HEK293 (cell line): ENCODE results near the gene FCHO2.
A peak's percentile ranks its signal among the peaks of the same experiment; 100 is the strongest.
"Not testable (repeated sequence)": the region's sequence is repeated elsewhere in the genome, so short reads cannot be mapped to it uniquely, and the experiment has no call there.

ENCODE experiments used
- CTCF ChIA-PET: fragments of 350-600 bp; formaldehyde crosslinking; extraction: SDS; loops from one replicate; lab custom pipeline; 2021; ENCODE audit warnings: antibody characterized with exemption; lab: Yijun Ruan, JAX
- POLR2A ChIA-PET: fragments of 300-600 bp; formaldehyde crosslinking; extraction: SDS; loops from one replicate; lab custom pipeline; 2020; ENCODE audit warnings: antibody characterized with exemption, inconsistent platforms; lab: Yijun Ruan, JAX
- H3K27ac ChIP-seq: fragments of 200-500 bp; sonication (Bioruptor generic); 2 replicates; pipeline ENCODE4 v1.5.1; 2014; ENCODE audit warnings: low read depth, low read length, control low read depth, inconsistent platforms; ENCODE audit errors: extremely low read depth
- H3K36me3 ChIP-seq, 2 experiments: fragments of 200-500 bp in 1 of 2; sonication (Bioruptor generic) in 1 of 2; 1 replicate in 1 of 2; 2 replicates in 1 of 2; pipeline ENCODE4 v1.5.1; 2014 to 2017; ENCODE audit warnings: inconsistent platforms in 2 of 2, low read length in 2 of 2; ENCODE audit not compliant: control insufficient read depth in 2 of 2, insufficient read depth in 1 of 2
- H3K4me1 ChIP-seq: fragments of 200-500 bp; sonication (Bioruptor generic); 2 replicates; pipeline ENCODE4 v1.5.1; 2014; ENCODE audit warnings: mild to moderate bottlenecking, low read length, inconsistent platforms; ENCODE audit not compliant: control insufficient read depth, insufficient read depth
- H3K4me3 ChIP-seq: 2 replicates; pipeline ENCODE4 v1.5.1; 2011; ENCODE audit warnings: low read depth, mild to moderate bottlenecking, control low read depth, low read length, moderate library complexity
- H3K9me3 ChIP-seq: fragments of 200-500 bp; sonication (Bioruptor generic); 2 replicates; pipeline ENCODE4 v1.5.1; 2014; ENCODE audit warnings: low read depth, low read length, inconsistent platforms; ENCODE audit not compliant: control insufficient read depth, insufficient read depth
- MZF1 ChIP-seq: fragments of 450-650 bp; formaldehyde crosslinking; IDR thresholded peaks from 2 replicates; pipeline ENCODE4 v1.5.1; 2017; ENCODE audit warnings: missing biosample characterization, missing genetic modification characterization, borderline replicate concordance
- SCRT2 ChIP-seq: fragments of 450-650 bp; formaldehyde crosslinking; IDR thresholded peaks from 2 replicates; pipeline ENCODE4 v1.5.1; 2016; ENCODE audit warnings: missing biosample characterization, missing genetic modification characterization
- ZFP69B ChIP-seq: fragments of 450-650 bp; formaldehyde crosslinking; IDR thresholded peaks from 2 replicates; pipeline ENCODE4 v1.5.1; 2016; ENCODE audit warnings: missing biosample characterization, missing genetic modification characterization
- ZNF121 ChIP-seq: fragments of 450-650 bp; formaldehyde crosslinking; IDR thresholded peaks from 2 replicates; pipeline ENCODE4 v1.5.1; 2016; ENCODE audit warnings: missing biosample characterization, missing genetic modification characterization
- ZNF146 ChIP-seq: fragments of 450-650 bp; formaldehyde crosslinking; IDR thresholded peaks from 2 replicates; pipeline ENCODE4 v1.5.1; 2016; ENCODE audit warnings: missing biosample characterization, missing genetic modification characterization
- ZNF23 ChIP-seq: fragments of 450-650 bp; formaldehyde crosslinking; IDR thresholded peaks from 2 replicates; pipeline ENCODE4 v1.5.1; 2016; ENCODE audit warnings: missing biosample characterization, missing genetic modification characterization, borderline replicate concordance
- ZNF416 ChIP-seq: fragments of 450-650 bp; formaldehyde crosslinking; IDR thresholded peaks from 2 replicates; pipeline ENCODE4 v1.5.1; 2016; ENCODE audit warnings: missing biosample characterization, missing genetic modification characterization
- ZNF501 ChIP-seq: fragments of 450-650 bp; formaldehyde crosslinking; IDR thresholded peaks from 2 replicates; pipeline ENCODE4 v1.5.1; 2016; ENCODE audit warnings: missing biosample characterization, missing genetic modification characterization
- ZNF521 ChIP-seq: fragments of 450-650 bp; formaldehyde crosslinking; IDR thresholded peaks from 2 replicates; pipeline ENCODE4 v1.5.1; 2017; ENCODE audit warnings: missing biosample characterization, mild to moderate bottlenecking, missing genetic modification characterization
- ZNF549 ChIP-seq: fragments of 450-650 bp; IDR thresholded peaks from 2 replicates; pipeline ENCODE4 v1.5.1; 2018; ENCODE audit warnings: missing biosample characterization, missing genetic modification characterization, mild to moderate bottlenecking, inconsistent platforms, moderate library complexity
- ZNF623 ChIP-seq: fragments of 450-650 bp; formaldehyde crosslinking; IDR thresholded peaks from 2 replicates; pipeline ENCODE4 v1.5.1; 2016; ENCODE audit warnings: missing biosample characterization, missing genetic modification characterization
- ZNF707 ChIP-seq: fragments of 450-650 bp; formaldehyde crosslinking; IDR thresholded peaks from 2 replicates; pipeline ENCODE4 v1.5.1; 2016; ENCODE audit warnings: missing biosample characterization, missing genetic modification characterization
- ZSCAN23 ChIP-seq: fragments of 450-650 bp; formaldehyde crosslinking; IDR thresholded peaks from 2 replicates; pipeline ENCODE4 v1.5.1; 2016; ENCODE audit warnings: missing biosample characterization, missing genetic modification characterization
- TF ChIP-seq, protein P1 (sequence below): fragments of 450-650 bp; formaldehyde crosslinking; IDR thresholded peaks from 2 replicates; pipeline ENCODE4 v1.5.1; 2016; ENCODE audit warnings: missing biosample characterization, missing genetic modification characterization
- TF ChIP-seq, protein P2 (sequence below): IDR thresholded peaks from 2 replicates; pipeline ENCODE4 v1.6.1; 2011; ENCODE audit warnings: mild to moderate bottlenecking, low read depth, low read length, borderline replicate concordance
- TF ChIP-seq, protein P3 (sequence below): fragments of 450-650 bp; formaldehyde crosslinking; IDR thresholded peaks from 2 replicates; pipeline ENCODE4 v1.5.1; 2016; ENCODE audit warnings: missing biosample characterization, missing genetic modification characterization, low read depth
- TF ChIP-seq, protein P4 (sequence below): fragments of 450-650 bp; formaldehyde crosslinking; IDR thresholded peaks from 2 replicates; pipeline ENCODE4 v1.5.1; 2016; ENCODE audit warnings: missing biosample characterization, missing genetic modification characterization

The FCHO2 gene

DNA sequence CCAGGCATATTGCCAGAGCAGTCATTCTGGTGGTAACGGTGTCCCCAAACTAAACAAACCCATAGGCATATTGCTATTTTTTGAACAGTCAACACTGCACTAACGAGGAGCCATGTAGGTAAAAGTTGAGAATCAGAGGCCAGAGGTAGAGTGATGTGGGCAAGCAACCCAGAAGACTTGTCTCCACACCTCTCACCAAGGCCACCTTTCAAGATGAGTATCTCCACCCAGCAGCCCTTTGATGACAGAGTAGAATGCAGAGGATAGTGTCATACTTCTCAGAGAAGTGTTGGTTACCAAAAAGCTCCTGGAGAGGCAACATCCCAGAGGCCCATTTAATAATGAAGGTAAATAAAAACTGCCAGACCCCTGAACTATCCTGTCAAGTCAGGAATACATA is 63.9 kb downstream of the FCHO2 start:
- CTCF ChIA-PET, result no interaction called here
- Histone ChIP-seq H3K4me1 (no peaks in the 10 kb centered on the region), H3K9me3 (no peaks in the 10 kb centered on the region), H3K27ac (no peak overlapping the region), H3K4me3 (no peak overlapping the region), H3K36me3 (peaks cover 0 to 13% of the 10 kb centered on the region in 2 experiments; a peak in 2 of 3 replicates)
- TF ChIP-seq ZNF707, result no peak
- TF ChIP-seq SCRT2 (tag by site-specific recombination), result no peak
- no peak for TF ChIP-seq ZSCAN23 (tag by site-specific recombination)
- TF ChIP-seq, protein P1, sequence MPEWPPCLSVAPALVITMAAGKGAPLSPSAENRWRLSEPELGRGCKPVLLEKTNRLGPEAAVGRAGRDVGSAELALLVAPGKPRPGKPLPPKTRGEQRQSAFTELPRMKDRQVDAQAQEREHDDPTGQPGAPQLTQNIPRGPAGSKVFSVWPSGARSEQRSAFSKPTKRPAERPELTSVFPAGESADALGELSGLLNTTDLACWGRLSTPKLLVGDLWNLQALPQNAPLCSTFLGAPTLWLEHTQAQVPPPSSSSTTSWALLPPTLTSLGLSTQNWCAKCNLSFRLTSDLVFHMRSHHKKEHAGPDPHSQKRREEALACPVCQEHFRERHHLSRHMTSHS (tag by site-specific recombination), result no peak
- TF ChIP-seq, protein P2, sequence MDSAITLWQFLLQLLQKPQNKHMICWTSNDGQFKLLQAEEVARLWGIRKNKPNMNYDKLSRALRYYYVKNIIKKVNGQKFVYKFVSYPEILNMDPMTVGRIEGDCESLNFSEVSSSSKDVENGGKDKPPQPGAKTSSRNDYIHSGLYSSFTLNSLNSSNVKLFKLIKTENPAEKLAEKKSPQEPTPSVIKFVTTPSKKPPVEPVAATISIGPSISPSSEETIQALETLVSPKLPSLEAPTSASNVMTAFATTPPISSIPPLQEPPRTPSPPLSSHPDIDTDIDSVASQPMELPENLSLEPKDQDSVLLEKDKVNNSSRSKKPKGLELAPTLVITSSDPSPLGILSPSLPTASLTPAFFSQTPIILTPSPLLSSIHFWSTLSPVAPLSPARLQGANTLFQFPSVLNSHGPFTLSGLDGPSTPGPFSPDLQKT, result no peak
- TF ChIP-seq ZNF549, result no peak
- TF ChIP-seq ZNF23, result no peak
- no peak for TF ChIP-seq ZNF521 (tag by site-specific recombination)
- TF ChIP-seq, protein P3, sequence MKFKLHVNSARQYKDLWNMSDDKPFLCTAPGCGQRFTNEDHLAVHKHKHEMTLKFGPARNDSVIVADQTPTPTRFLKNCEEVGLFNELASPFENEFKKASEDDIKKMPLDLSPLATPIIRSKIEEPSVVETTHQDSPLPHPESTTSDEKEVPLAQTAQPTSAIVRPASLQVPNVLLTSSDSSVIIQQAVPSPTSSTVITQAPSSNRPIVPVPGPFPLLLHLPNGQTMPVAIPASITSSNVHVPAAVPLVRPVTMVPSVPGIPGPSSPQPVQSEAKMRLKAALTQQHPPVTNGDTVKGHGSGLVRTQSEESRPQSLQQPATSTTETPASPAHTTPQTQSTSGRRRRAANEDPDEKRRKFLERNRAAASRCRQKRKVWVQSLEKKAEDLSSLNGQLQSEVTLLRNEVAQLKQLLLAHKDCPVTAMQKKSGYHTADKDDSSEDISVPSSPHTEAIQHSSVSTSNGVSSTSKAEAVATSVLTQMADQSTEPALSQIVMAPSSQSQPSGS (tag by site-specific recombination), result no peak
- POLR2A ChIA-PET, result no interaction called here

DNA sequence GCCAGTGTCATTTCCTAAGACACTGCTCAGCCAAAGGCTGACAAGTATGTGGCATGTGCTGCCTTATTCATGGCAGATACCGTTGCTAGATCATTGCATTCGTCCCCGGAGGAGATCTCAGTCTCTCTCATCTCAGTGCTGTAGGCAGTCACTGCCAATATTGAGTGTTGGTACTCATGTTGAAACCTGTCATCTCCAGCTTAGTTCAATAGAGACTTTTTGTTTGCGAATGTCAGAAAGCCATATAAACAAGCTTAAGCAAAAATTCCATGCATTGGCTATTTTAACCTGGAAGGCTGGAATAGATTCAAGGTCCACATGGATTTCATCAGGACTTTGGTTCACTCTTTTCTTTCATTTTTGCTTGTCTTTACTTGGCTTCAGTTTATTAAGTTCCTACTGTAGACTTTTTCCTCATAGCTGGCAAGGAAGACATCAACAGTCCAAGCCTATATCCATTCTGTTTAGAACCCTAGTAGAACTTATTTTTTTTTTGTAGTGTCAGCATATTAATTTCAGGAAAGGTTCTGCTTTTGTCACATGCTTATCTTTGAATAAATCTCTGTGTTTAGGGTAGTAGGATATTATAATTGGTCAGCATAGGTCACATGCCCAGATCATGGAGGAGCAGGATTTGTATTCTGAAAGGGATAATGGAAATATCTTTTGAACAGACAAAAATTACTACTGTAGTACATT is 66.8 kb downstream of the FCHO2 start:
- H3K9me3 ChIP-seq, result no peaks in the 10 kb centered on the region
- no peaks in the 10 kb centered on the region for H3K4me1 ChIP-seq
- POLR2A ChIA-PET, result no interaction called here
- CTCF ChIA-PET, result no interaction called here
- no peak overlapping the region for H3K4me3 ChIP-seq
- peaks cover 14 to 17% of the 10 kb centered on the region in 2 experiments for H3K36me3 ChIP-seq
- H3K27ac ChIP-seq, result no peak overlapping the region
- no peak for TF ChIP-seq ZNF121
- TF ChIP-seq ZNF623 (tag by site-specific recombination), result no peak
- TF ChIP-seq ZNF416 (tag by site-specific recombination), result no peak
- TF ChIP-seq MZF1 (tag by site-specific recombination), result no peak
- no peak for TF ChIP-seq ZNF146
- no peak for TF ChIP-seq ZNF501 (tag by site-specific recombination)
- TF ChIP-seq ZNF521 (tag by site-specific recombination), result no peak
- TF ChIP-seq, all 188 proteins: peak for 0

DNA sequence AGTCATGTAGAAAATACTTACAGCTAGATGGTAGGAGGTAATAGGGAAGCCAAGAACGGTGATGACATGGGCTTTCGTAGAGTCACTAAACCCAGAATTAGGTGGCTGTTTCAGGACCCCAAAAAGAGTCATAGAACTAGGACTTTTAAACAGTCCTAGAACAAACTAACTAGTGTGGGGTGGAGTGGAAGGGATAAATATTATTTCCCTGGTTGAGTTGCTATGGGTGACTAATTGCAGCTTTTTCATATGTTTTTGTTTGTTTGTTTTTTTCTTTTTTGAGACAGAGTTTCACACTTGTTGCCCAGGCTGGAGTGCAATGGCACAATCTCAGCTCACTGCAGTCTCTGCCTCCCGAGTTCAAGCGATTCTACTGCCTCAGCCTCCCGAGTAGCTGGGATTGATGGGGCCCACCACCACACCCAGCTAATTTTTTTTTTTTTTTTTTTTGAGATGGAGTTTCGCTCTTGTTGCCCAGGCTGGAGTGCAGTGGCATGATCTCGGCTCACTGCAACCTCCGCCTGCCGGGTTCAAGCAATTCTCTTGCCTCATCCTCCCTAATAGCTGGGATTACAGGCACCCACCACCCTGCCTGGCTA is 69.2 kb downstream of the FCHO2 start:
- H3K4me1 ChIP-seq, POLR2A ChIA-PET, H3K4me3 ChIP-seq, H3K9me3 ChIP-seq, H3K27ac ChIP-seq, CTCF ChIA-PET: not testable (repeated sequence)
- TF ChIP-seq, protein P4, sequence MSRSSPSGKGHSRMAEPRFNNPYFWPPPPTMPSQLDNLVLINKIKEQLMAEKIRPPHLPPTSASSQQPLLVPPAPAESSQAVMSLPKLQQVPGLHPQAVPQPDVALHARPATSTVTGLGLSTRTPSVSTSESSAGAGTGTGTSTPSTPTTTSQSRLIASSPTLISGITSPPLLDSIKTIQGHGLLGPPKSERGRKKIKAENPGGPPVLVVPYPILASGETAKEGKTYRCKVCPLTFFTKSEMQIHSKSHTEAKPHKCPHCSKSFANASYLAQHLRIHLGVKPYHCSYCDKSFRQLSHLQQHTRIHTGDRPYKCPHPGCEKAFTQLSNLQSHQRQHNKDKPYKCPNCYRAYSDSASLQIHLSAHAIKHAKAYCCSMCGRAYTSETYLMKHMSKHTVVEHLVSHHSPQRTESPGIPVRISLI (tag by site-specific recombination), result peak; percentile 72; the same call in 1 of the 2 replicates
- TF ChIP-seq SCRT2 (tag by site-specific recombination) (peak; percentile 30; the same call in 1 of the 2 replicates), ZFP69B (tag by site-specific recombination) (peak; percentile 81)
- peaks cover 15 to 19% of the 10 kb centered on the region in 2 experiments for H3K36me3 ChIP-seq
